HG03575 (cell line): ENCODE measurements around the gene EFTUD2.
"Not testable (repeated sequence)": the region's sequence is repeated elsewhere in the genome, so short reads cannot be mapped to it uniquely, and the experiment has no call there.

ENCODE experiments used
- ATAC-seq: cut with Tn5 transposase; IDR thresholded peaks from one replicate; pipeline ENCODE4 v1.9.1; 2021; ENCODE audit not compliant: unreplicated experiment, insufficient number of reproducible peaks, low FRiP score; ENCODE audit errors: extremely low read depth

Gene EFTUD2

GRCh38 chr17:44829523-44830358, 69.5 kb downstream of the EFTUD2 start, which contains the start of gene GJC1:
TSS of gene GJC1 (minus strand) at chr17:44830287. CDS start at chr17:44805817, 24,470 bp downstream.
- ATAC-seq, result no peak

- ATAC-seq, result no peak
Measured at GRCh38 chr17:44828919-44829522, 70.2 kb downstream of the EFTUD2 start.

DNA sequence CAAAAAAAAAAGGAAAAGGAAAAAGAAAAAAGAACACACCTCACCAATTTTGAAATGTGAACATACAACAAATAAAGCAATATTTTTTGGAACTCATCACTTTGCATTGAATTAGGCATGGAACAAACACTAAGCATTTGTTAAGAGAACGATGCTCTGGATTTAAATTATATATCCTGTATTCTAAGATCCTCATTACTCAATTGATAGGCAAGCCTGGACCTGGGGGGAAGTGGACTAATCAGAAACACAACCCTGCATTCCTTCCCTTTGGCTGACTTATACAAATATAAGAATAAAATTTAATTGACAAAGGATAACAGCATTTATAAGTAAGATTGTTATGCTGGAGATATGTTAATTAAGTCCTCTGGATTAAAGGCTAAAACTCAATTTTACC, 71.4 kb downstream of the EFTUD2 start:
- ATAC-seq, result no peak

- no peak for ATAC-seq
Measured at GRCh38 chr17:44826123-44826790, 73.0 kb downstream of the EFTUD2 start.

- ATAC-seq, result not testable (repeated sequence)
Measured at GRCh38 chr17:44825236-44825635, 74.0 kb downstream of the EFTUD2 start.

DNA sequence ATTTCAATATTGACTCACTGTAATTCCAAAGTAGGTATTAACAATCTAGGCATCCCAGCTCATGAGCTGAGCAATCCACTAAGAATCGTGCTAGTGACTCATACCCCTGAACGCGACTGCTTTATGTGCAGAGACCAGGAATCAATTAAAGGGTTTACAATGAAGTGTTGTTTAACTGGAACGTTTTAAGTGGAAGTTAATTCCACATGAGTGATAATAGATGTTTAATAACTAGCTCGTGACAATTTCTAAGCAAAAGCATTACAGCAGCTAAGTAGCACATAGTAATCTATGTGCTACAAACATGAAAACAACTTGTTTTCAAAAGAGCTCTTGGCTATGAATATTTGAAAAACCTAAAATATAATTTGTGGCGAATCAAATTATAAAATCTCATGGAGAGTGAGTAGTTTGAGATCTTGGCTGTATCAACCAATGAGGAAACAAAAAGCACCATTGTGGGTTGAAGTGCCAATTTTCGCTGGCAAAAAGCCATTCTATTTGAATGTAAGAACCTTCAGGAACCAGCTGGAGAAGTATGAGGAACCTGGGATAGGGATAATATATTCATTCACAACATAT, 78.5 kb downstream of the EFTUD2 start:
- no peak for ATAC-seq

GRCh38 chr17:44818508-44818907, 80.7 kb downstream of the EFTUD2 start:
- ATAC-seq, result not testable (repeated sequence)

GRCh38 chr17:44812263-44812662, 87.0 kb downstream of the EFTUD2 start:
- no peak for ATAC-seq

GRCh38 chr17:44808656-44809388, 90.4 kb downstream of the EFTUD2 start:
- not testable (repeated sequence) for ATAC-seq

DNA sequence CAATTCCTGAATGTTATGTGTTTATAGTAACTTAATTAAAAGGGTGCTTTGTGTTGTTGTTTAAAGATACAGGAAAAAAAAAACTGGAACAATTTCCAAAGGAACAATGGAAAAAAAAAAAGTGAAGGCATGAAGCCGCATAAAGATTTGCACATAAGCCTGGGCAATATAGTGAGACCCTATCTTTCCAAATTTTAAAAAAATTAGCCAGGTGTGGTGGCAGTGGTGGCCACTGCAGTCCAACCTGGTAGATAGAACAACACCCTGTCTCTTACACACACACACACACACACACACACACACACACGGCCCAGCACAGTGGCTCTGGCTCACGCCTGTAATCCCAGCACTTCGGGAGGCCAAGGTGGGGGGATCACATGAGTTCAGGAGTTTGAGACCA, 91.1 kb downstream of the EFTUD2 start:
- ATAC-seq, result no peak

- ATAC-seq, result no peak
Measured at GRCh38 chr17:44807817-44808155, 91.5 kb downstream of the EFTUD2 start.

- no peak for ATAC-seq
Measured at GRCh38 chr17:44807093-44807816, 92.0 kb downstream of the EFTUD2 start.

- no peak for ATAC-seq
Measured at GRCh38 chr17:44804302-44805089, 94.7 kb downstream of the EFTUD2 start.

- ATAC-seq, result no peak
Measured at GRCh38 chr17:44801880-44802279, 97.4 kb downstream of the EFTUD2 start.
